ENCODE measurements around the gene SLC38A11. TPM values are rescaled to one million over a fixed set of nuclear protein-coding genes. Genes with fewer than 3 reads are reported as not detected.

The SLC38A11 gene
- total and polyA plus RNA-seq, 2 of the 13 experiments (the other 11 are each of a cell fraction or from before 2014, with no cell fraction given), result 14.0 to 14.3 TPM

- TF ChIP-seq ZNF609 (CRISPR knock-in tag; IDR thresholded peaks at IDR 0.05; ENCODE audit: borderline replicate concordance) (no peak), PREB (CRISPR knock-in tag; IDR thresholded peaks at IDR 0.05) (no peak), NFYB (CRISPR knock-in tag; IDR thresholded peaks at IDR 0.05) (no peak), ZNF501 (CRISPR knock-in tag; IDR thresholded peaks at IDR 0.05) (0 out of 2 replicates have a peak, but pooled peaks have one; percentile 1), ZNF383 (CRISPR knock-in tag; IDR thresholded peaks at IDR 0.05; ENCODE audit: borderline replicate concordance) (0 out of 2 replicates have a peak, but pooled peaks have one; percentile 73), ZNF567 (CRISPR knock-in tag; IDR thresholded peaks at IDR 0.05; ENCODE audit: borderline replicate concordance) (0 out of 2 replicates have a peak, but pooled peaks have one; percentile 40), GATAD2A (CRISPR knock-in tag; IDR thresholded peaks at IDR 0.05) (peak; percentile 20), EHMT2 (IDR thresholded peaks at IDR 0.05; ENCODE audit: borderline replicate concordance, low read depth, low read length) (0 out of 2 replicates have a peak, but pooled peaks have one; percentile 38), ZNF644 (CRISPR knock-in tag; IDR thresholded peaks at IDR 0.05; ENCODE audit: low read depth) (peak; percentile 53; the same call in 1 of the 2 replicates), PBX3 (CRISPR knock-in tag; IDR thresholded peaks at IDR 0.05; ENCODE audit: borderline replicate concordance) (no peak), GMEB2 (CRISPR knock-in tag; IDR thresholded peaks at IDR 0.05; ENCODE audit: low read depth) (no peak), ZNF646 (CRISPR knock-in tag; IDR thresholded peaks at IDR 0.05) (no peak)
Measured at GRCh38 chr2:164897469-164898260, 57.7 kb downstream of the SLC38A11 start (continued).

Data from HepG2 (cell line).